ENCODE data around the gene SLC39A11.

- TF ChIP-seq RAD21 (IDR thresholded peaks at IDR 0.05; ENCODE audit: low read depth) (no peak), TAF1 (IDR thresholded peaks at IDR 0.05; ENCODE audit: low read depth) (no peak)
These were observed 415.4 kb downstream of the SLC39A11 start for GRCh38 chr17:72677108-72677507.
